Neural progenitor cell (in vitro differentiated cells): ENCODE measurements around the gene FGFBP3.

Experiments
- CTCF ChIP-seq: fragments of 200-600 bp; sonication (generic); IDR thresholded peaks from 2 replicates; pipeline ENCODE4 v1.5.1; 2017; ENCODE audit warnings: antibody characterized with exemption, mild to moderate bottlenecking
- EZH2 ChIP-seq: fragments of 200-600 bp; sonication (generic); IDR thresholded peaks from 2 replicates; pipeline ENCODE4 v1.6.1; 2017; ENCODE audit warnings: antibody characterized with exemption, mild to moderate bottlenecking, moderate library complexity
- EZH2phosphoT487 ChIP-seq: fragments of 200-600 bp; sonication (generic); IDR thresholded peaks from 2 replicates; pipeline ENCODE4 v1.6.1; 2017; ENCODE audit warnings: antibody characterized with exemption

GRCh38 chr10:91901784-91902677, 7.3 kb downstream of the FGFBP3 start:
- TF ChIP-seq CTCF (no peak), EZH2 (no peak), EZH2phosphoT487 (no peak)
